Effector CD4-positive, alpha-beta T cell (primary cell): ENCODE results near the gene TPST2.
"Not testable (repeated sequence)": the region's sequence is repeated elsewhere in the genome, so short reads cannot be mapped to it uniquely, and the experiment has no call there.

Experiments used
- DNase-seq: peaks from one replicate; pipeline ENCODE4 v3.0.0-alpha.2; 2020

Gene TPST2

DNA sequence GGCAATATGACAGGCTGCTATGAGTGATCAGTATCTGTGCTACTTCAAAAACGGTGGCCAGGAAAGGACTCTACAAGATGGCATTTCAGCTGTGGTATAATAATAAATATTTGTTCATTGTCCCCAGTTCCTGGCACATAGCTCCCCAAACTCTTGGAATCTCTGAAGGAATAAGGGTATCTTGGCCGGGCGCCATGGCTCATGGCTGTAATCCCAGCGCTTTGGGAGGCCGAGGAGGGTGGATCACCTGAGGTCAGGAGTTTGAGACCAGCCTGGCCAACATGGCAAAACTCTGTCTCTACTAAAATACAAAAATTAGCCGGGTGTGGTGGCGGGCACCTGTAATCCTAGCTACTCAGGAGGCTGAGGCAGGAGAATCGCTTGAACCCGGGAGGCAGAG lies 61.4 kb downstream of the TPST2 start:
- DNase-seq = not testable (repeated sequence)

- DNase-seq = no peak
Measured at GRCh38 chr22:26527574-26528465, 62.1 kb downstream of the TPST2 start.

GRCh38 chr22:26527167-26527566 lies 62.8 kb downstream of the TPST2 start:
- DNase-seq = no peak

DNA sequence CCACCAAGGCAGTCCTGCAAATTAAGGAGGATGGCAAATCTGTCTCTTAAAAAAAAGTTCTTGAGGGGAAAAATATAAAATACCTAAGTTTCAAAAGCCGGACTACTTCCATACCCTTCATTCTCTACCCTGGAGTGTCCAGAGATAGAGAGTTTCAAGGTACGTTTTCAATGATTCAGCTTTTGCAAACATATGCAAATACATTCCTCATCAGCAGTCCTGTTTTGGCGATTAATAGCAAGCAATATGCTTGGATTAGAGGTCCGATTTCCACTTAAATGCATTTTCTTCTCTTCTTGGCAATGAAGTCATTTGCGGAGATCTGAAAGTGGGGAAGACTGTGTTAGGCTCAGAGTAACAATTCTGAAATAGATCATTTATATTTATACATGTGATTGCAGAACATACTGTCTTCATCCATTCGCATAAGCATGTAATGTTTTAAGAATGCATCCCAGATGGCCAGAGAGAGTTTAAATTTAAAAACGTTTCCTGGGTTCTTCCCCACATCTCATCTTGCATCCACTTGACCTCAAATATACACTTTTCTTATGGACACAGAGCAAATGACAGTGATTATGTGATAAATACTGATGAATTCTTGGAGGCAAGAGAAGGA lies 63.9 kb downstream of the TPST2 start:
- DNase-seq = no peak

GRCh38 chr22:26524870-26525269 lies 65.1 kb downstream of the TPST2 start:
- DNase-seq = no peak

DNA sequence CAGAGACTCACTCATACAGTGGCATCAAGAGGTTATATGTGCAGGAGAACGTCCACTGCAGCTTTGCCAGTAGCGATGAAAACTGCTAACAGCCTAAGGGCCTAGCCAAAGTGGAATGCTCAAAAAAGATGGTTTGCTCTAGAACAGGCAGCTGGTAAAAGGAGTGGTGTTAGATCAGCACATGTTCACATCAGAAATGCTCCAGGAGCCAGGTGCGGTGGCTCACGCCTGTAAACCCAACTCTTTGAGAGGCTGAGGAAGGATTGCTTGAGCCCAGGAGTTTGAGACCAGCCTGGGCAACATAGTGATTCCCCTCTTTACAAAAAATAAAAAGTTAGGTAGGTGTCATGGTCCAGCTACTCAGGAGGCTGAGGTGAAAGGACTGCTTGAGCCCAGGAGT lies 67.3 kb downstream of the TPST2 start:
- DNase-seq = no peak

DNA sequence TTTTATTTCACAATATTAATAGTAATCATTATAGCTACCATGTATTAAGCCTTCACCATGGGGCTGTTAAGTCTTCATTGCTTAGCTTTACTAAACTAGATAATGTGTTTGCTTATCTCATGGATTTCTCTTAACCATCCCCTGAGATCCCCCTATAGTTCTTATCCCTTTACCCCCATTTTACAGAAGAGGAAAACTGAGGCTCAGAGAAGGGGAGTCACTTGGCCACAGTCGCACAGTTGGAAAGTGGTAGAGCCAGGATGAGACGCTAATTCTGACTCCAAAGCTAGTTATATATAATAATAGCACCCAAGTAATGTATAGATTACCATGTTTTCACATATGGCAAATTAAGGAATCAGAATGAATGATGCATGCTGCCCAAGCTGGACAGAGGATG lies 67.9 kb downstream of the TPST2 start:
- no peak for DNase-seq

- DNase-seq = no peak
Measured at GRCh38 chr22:26517429-26517828, 72.5 kb downstream of the TPST2 start.

DNA sequence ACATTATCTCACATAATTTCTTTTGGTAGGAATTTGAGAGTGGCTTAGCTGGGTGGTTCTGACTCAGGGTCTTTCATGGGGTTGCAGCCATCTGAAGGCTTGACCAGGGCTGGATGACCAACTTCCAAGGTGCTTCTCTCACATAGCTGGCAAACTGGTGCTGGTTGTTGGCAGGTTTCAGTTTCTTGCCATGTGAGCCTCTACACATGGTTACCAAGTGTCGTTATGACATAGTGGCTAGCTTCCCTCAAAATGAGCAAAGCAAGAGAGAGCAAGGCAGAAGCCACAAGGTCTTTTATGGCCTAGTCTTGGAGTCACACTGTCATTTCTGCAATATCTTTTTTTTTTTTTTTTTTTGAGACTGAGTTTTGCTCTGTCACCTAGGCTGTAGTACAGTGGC lies 73.4 kb downstream of the TPST2 start:
- DNase-seq = no peak

DNA sequence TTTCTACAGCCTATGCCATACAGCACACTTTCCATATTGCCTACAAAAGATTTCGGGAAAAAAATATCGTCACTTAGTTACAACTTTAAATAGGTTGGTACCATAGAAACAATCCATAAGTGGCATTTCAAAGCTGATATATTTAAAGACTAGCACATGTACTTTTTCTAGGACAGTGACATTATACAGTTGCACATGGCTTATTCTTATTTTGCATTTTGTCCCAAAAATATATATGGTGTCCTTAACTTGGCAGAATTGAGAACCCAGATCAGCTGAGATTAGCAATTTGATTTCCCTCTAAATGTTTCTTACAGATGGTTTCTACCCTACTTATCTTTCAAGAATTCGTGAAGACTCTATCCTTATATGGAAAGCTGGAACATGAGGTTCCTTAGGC lies 74.0 kb downstream of the TPST2 start:
- DNase-seq = no peak

DNA sequence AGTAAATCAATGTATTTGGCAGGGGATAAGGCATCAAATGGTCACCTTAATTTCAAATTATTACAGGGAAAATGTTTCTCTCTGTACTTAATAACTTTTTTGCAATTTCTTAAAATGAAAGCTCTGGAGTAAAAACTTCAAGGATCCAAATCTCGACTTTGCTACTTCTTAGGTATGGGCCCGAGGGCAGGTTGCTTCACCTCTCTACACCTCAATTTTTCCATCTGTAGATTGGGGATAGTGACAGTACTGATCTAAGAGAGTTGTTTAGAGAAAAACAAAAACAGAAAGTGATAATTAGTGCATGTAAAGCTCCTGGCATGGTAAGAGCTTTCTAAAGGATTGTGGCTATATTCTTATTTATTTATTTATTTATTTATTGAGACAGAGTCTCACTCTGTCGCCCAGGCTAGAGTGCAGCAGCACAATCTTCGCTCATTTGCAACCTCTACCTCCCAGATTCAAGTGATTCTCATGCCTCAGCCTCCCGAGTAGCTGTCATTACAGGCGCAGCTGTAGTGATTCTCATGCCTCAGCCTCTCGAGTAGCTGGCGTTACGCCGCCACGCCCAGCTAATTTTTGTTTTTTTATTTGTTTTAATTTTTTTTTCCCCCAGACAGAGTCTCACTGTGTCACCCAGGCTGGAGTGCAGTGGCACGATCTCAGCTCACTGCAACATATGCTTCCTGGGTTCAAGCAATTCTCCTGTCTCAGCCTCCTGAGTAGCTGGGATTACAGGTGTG lies 75.3 kb downstream of the TPST2 start:
- no peak for DNase-seq

DNA sequence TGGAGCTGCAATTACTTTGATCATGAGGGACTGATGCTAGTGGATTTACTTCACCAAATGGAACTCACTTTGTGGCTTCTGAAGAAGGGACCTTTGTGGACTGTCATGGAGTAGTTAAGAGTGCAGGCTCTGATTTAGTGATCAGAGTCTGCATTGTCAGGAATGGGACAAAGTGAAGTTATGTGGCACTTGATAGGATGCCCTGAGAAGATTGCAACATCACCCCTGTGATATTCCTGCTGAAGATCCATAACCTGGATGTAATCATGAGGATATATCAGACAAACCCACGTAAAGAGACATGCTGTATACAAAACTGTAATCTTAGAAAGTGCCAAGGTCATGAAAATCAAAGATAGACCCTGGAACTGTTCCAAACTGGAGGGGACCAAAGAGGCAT lies 76.1 kb downstream of the TPST2 start:
- no peak for DNase-seq

GRCh38 chr22:26512149-26512793 lies 77.7 kb downstream of the TPST2 start, which contains the start of gene TFIP11:
TFIP11 (minus strand) TSS chr22:26512473; CDS start chr22:26510272, 2,201 bp downstream.
- DNase-seq = peak; percentile 91

DNA sequence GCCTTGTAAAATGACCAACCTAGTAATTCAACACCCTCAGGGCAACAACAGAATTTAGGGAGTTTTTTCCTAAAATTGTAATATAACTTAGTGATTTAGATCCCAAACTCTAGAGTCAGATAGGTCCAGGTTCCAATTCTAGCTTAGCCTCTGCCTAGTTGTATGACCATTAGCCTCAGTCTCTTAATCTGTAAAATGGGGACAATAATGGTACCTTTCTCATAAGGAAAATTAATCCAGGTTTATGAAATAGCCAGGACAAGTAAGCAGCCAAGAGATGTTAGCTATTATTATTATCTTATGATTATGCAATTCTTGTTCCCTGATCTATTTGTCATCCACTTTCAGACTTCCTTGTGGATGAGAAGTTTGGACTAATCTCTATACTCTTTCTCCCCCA lies 81.8 kb downstream of the TPST2 start:
- DNase-seq = no peak

DNA sequence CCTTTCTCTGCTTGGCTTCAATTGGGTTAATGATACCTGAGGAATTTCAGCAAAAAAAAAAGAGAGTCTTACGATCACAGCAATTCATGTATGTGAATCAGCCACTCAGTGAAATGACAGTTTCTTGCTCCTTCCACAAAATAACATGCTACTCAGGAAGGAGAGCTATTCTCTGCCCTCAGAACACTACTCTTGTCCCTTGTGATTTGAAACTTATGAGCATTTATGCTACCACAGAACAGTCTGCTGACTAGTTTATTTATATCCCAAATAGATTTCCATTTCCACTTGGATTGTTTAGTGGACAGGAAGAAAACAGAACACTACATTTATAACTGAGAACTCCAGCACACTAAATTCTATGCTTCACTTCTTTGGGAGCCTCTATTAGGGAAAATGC lies 86.2 kb downstream of the TPST2 start:
- no peak for DNase-seq

- peak; percentile 21 for DNase-seq
Measured at GRCh38 chr22:26502688-26503561, 87.0 kb downstream of the TPST2 start.

- no peak for DNase-seq
Measured at GRCh38 chr22:26501996-26502395, 87.9 kb downstream of the TPST2 start.

DNA sequence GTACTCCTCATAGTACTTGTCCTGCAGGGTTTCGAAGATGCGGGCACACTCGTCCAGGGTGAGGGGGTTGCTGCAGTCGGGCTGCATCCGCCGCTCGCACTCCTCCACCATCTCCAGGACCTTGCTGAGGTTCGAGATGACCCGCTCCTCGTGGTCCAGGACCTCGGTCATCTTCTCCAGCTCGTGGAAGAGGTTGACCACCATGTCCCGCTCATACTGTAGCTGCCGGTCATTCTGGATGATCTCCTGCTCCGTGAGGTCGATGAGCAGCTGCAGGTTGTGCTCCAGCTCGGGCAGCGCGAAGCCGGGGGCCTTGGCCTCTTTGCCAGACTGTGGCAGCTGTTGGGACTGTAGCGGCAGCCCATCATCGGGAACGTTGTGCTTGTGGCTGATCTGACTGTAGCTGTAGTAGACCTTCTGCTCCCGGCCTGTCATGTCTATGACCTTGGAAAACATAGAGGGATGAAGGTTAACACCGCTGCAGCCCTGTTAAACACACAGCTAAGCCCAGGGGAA lies 90.7 kb downstream of the TPST2 start:
- no peak for DNase-seq

GRCh38 chr22:26496456-26496855 lies 93.5 kb downstream of the TPST2 start:
- no peak for DNase-seq

DNA sequence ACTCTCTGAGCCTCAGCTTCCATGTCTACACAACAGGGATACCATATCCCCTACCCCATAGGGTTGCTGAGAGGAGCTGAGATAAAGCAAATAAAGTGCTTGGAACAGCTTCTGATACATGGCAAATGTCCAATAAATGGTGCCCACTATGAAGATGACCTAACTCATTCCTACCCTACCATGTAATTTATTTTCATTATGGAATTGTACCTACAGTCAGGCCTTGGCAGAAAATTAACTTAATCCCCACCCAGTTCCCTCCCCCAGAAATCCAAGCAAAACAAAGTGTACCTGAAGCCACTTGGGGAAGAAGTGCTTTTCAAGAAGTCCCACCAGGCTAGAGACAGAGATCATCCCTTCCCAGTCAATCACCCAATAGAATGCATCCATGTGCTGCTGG lies 95.4 kb downstream of the TPST2 start:
- no peak for DNase-seq

DNA sequence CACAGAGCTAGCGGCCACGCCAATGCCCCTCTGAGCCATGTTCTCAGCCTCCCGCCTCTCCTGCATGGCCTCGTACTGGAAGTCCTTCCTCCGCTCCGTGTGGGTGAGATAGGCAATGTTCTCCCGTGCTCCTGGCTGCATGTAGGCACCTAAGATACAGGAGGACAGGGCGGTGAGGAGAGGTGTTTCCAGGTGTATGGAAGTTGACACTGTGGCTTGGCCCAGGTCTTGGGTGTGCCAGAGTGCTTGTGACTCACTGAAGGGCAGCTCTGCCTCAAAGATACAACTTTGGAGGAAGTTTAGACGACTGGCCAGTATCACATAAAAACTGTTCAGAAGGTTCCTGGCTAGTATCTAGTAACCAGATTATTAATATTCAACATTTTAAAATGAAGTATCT lies 97.7 kb downstream of the TPST2 start:
- no peak for DNase-seq
